Central memory CD4-positive, alpha-beta T cell (primary cell): ENCODE results near the gene ST6GALNAC3.

Source experiments
- DNase-seq: peaks from one replicate; pipeline ENCODE4 v3.0.0; 2022

ST6GALNAC3 gene

GRCh38 chr1:76145332-76145731 lies 70.8 kb downstream of the ST6GALNAC3 start:
- no peak for DNase-seq

DNA sequence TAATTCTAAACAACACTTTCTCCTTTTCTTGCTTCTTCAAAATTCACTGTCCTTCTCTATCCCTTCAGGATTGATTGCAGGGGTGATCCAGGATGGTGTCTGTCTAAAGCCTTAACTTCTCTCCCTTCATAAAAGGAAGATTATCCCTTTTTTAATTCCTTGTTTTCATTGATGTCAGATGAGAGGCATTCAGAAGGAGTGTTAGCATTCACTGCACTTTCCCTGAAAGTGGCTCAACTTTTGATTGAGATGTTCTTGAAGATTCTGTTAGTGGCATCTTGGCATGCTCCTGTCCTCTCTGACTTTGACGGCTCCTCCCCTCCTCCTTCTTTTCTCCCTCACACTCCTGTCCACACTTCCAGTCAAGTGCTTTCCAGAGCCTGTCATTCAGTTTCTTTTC lies 71.6 kb downstream of the ST6GALNAC3 start:
- DNase-seq, result no peak

DNA sequence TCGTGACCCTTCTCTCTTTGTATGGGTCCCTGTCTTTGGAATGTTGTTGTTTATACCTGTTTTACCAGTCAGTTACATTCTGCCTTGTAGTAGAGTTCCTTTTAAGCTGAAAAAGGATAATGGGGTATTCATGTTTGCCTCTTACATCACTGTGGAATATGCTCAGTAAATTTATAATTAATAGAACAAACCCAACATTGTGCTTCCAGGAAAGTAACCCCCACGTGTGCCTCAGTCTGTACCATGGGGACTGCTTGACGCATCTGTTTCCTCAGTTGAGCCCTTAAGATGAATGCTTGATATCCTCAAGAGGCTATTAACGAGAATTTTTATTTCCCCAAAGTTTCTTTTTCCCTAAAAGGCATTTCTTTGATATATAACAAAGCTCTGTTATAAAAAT lies 73.4 kb downstream of the ST6GALNAC3 start:
- DNase-seq, result no peak

DNA sequence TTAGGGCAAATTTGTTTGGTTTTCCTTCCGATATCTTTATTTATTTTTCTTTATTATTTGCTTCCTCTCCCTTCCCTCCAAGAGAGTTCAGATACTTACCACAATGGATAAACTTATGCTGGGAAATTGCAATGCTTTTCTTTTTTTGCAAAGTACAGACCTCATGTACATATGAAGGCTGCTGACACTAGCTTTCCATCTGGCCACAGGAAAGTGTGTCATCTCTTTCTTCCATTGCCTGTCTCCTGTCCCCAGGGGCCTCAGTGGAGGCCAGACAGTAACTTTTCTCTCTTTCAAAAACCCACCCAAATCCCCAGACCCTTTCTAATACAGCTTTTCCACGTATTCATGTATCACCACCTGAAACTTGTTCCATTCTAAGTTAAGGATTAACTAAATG lies 73.9 kb downstream of the ST6GALNAC3 start:
- DNase-seq, result no peak

- DNase-seq, result no peak
Observed at GRCh38 chr1:76153841-76154205, 79.3 kb downstream of the ST6GALNAC3 start.

DNA sequence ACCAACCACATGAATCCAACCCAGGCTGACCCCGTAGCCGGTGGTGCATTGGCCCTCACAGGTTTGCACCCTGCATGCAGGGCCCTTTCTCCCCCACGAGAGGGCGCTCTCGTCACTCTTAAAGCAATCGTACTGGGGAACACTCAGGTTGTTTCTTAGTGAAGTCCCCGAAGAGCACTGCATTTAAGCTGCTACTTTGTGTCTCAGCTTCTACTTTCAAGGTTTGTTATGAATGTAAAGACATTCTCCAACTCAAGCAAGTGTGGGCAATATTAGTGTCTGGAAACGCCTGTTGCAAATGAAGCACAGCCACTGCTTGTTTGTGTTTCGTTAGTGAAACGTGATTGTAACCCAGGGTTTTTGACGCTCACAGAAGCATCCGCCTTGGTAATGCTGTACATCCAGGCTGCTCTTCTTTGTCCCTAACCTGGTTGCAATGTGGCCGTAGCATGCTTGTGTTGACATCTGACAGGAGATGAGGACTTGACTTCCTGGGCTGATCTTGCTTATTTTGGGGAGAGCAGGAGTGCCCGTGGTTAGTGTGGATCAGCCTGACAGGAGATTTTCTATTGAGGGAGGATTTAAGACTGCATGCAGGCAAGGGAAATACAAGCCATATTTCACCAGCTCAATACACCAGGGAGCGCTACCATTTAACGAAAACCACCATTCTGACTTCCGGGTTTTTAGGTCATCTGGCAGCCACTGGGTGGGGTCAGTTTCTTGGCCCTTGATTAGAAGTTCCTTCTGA lies 79.8 kb downstream of the ST6GALNAC3 start:
- peak; percentile 70 for DNase-seq

- no peak for DNase-seq
Observed at GRCh38 chr1:76156987-76157386, 82.4 kb downstream of the ST6GALNAC3 start.

DNA sequence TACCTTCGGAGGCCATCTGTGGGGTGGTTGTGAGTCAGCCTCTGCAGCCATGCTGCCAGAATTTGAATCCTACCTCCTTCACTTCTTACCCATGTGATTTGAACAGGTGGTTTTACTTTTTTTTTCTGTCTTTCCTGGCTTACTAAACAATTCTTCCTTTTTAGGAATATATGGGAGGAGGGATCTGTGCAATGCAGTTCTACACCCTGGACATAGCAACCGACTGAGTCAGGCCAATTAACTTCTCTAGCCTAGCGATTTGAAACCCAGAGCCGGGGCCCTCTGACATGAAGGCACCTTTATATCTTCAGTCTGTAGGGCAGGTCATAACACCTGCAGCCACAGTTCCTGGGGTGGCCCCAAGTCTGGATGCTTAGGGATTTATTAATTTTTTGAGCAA lies 83.6 kb downstream of the ST6GALNAC3 start:
- no peak for DNase-seq

GRCh38 chr1:76160225-76160624 lies 85.7 kb downstream of the ST6GALNAC3 start:
- no peak for DNase-seq

DNA sequence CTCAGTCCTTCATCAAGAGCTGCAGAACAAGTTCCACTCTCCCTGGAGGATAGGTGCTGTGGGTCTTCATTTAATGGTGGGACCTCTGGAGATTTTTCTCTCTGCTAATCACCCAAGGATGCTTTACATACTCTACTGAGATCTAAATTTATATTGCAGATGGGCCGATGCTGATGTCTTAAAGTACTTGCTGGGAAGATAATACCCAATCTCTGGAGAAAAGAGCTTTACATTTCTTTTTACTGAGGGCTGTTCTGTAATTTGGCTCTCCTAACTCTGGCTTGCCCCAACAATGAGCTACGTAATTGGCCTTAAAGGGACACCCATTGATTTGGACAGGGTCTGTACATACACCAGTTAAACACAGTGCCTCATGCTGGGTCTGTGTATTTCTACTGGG lies 86.9 kb downstream of the ST6GALNAC3 start:
- no peak for DNase-seq

- DNase-seq, result no peak
Observed at GRCh38 chr1:76162254-76162653, 87.7 kb downstream of the ST6GALNAC3 start.

DNA sequence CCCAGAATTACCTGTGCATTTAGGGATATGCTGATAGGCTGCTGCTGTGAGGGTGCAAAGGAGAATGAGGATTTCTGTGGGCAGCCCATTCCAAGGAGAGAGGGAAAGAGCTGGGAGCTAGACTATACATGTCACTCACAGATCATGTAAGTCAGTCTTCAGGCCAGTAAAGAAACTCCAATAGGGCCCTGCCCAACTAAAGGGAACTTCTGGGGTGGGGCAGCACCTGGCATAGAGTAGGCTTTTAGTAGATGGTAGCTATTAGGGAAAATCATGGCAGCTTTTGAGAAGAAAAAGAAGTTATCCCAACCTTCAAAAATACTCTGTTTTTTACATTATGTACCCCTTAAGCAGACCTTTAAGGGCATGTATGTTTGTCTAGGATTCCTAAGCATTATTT lies 89.6 kb downstream of the ST6GALNAC3 start:
- no peak for DNase-seq

DNA sequence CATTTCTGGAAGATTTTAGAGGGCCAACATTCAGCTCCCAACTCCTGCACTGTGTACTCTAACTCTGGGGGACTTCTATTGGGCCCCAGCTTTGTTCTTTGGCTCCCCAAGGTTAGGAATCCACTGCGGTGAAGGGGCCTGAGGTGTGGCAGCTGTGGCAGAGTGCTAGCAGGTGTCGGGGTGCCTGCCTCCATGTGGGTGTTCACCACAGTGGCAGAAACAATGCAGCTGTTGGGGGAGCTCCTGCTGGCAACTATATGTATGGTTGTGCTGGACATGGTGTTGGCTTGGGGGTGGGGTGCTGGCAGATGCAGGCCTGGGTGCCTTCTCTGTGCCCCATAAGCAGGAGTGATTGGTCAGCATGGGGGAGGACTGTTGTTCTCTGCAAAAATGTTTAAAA lies 95.5 kb downstream of the ST6GALNAC3 start:
- no peak for DNase-seq

GRCh38 chr1:76170513-76170912 lies 96.0 kb downstream of the ST6GALNAC3 start:
- DNase-seq, result no peak

GRCh38 chr1:76176000-76176399 lies 101.5 kb downstream of the ST6GALNAC3 start:
- DNase-seq, result no peak

GRCh38 chr1:76177615-76178014 lies 103.1 kb downstream of the ST6GALNAC3 start:
- no peak for DNase-seq

DNA sequence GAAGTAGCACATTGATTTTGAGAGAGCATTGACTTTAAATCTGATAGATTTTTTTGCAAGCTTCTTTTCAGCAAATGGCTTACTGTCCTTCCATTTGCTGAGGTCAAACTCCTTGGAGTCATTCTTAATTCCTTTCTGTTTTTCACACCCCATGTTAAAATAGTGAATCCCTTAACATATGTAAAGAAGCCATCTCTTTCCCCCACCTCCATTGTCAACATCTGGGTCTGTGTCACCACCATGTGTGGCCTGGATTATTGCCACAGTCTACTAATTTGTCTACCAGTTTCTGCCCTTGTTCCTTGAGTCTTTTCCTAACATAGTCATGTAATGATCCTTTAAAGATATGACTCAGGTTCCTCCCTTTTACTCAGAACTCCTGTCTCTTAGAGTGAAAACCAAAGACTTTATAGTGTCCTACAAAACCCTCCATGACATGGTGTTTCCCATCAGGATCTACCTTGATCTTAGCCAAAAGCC lies 104.7 kb downstream of the ST6GALNAC3 start:
- no peak for DNase-seq

GRCh38 chr1:76185207-76185606 lies 110.7 kb downstream of the ST6GALNAC3 start:
- no peak for DNase-seq

GRCh38 chr1:76186554-76187170 lies 112.1 kb downstream of the ST6GALNAC3 start:
- DNase-seq, result no peak

DNA sequence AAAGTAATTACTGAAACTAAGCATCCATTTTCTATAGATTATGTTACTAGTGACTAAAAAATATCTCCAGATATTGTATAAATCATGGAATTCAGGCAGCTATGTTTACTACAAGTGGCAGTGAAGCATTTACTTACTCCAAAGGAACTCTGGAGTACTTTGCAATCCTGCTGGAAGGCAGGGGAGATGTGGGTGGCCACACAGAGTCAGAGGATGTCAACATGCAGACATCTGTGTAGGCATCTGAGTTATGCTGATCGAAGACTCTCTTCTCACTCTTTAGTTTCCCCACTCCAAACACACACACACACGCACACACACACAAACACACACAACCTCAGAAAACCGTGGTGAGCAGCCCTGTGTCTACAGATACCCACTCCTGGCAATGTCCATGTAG lies 112.9 kb downstream of the ST6GALNAC3 start:
- no peak for DNase-seq

- no peak for DNase-seq
Observed at GRCh38 chr1:76189310-76189709, 114.8 kb downstream of the ST6GALNAC3 start.

DNA sequence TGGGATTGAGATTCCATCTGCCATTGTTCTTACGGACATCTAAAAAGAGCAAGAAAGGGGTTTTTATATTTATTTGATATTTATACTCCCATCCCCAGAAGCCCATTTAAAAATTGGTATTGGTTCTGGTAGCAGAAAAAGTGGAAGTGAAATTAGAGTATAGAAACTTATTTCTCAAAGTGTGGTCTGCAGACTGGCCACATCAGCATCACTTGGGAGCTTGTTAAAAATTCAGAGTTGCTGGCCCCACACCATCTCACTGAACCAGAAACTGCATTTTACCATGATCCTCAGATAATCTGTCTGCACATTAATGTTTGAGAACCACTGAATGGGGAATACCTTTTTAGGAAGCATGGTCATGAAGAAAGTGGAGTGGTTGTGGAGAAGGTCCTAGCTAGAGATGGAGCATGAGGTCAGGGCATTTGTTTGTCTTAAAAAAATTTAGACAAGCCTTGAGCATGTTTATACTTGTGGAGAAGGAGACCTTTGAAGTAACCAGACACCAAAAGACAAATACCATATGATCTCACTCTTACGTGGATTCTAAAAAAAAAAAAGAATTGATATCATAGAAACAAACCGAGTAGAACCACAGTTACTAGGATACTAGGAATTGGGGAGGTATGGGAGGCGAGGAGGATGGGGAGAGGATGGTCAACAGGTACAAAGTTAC lies 116.3 kb downstream of the ST6GALNAC3 start:
- no peak for DNase-seq

GRCh38 chr1:76191561-76191960 lies 117.0 kb downstream of the ST6GALNAC3 start:
- DNase-seq, result no peak

GRCh38 chr1:76198452-76198851 lies 123.9 kb downstream of the ST6GALNAC3 start:
- DNase-seq, result no peak
